ENCODE measurements around the gene MTTP.

The MTTP gene

GRCh38 chr4:99587309-99587708, 12.7 kb downstream of the MTTP start:
- TF ChIP-seq, protein P1, sequence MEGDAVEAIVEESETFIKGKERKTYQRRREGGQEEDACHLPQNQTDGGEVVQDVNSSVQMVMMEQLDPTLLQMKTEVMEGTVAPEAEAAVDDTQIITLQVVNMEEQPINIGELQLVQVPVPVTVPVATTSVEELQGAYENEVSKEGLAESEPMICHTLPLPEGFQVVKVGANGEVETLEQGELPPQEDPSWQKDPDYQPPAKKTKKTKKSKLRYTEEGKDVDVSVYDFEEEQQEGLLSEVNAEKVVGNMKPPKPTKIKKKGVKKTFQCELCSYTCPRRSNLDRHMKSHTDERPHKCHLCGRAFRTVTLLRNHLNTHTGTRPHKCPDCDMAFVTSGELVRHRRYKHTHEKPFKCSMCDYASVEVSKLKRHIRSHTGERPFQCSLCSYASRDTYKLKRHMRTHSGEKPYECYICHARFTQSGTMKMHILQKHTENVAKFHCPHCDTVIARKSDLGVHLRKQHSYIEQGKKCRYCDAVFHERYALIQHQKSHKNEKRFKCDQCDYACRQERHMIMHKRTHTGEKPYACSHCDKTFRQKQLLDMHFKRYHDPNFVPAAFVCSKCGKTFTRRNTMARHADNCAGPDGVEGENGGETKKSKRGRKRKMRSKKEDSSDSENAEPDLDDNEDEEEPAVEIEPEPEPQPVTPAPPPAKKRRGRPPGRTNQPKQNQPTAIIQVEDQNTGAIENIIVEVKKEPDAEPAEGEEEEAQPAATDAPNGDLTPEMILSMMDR (IDR thresholded peaks at IDR 0.05; ENCODE audit: borderline replicate concordance, control extremely low read depth, extremely low read depth, insufficient read depth, missing control alignments): no peak
- no peak for DNase-seq (ENCODE audit: low spot score)
- in situ Hi-C loops (cut with MboI; ENCODE audit: low sequenced_read_pairs, unreplicated experiment): no loop called here

DNA sequence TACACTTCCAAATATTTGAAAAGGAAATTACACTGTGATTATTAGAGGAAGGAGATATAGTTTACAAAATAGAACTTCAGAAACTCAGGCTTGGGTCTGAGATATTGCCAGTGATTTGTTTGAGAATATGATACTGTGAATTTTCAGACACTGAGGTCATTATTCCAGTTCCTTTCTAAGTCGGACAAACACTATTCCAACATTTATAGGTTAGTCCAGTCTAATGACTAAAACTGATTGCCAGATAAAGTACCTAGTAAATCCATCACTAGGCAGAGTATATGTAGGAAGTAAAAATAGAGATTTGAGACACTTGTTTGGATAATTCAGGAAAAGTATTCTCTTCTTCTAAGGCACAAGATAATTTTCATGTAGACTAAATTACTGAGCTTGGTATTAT, 13.2 kb downstream of the MTTP start:
- in situ Hi-C loops (cut with MboI; ENCODE audit: low sequenced_read_pairs, unreplicated experiment): no loop called here
- TF ChIP-seq, protein P1 (IDR thresholded peaks at IDR 0.05; ENCODE audit: borderline replicate concordance, control extremely low read depth, extremely low read depth, insufficient read depth, missing control alignments): no peak
- no peak for DNase-seq (ENCODE audit: low spot score)

- in situ Hi-C loops (cut with MboI; ENCODE audit: low sequenced_read_pairs, unreplicated experiment): no loop called here
- DNase-seq (ENCODE audit: low spot score): no peak
- TF ChIP-seq, protein P1 (IDR thresholded peaks at IDR 0.05; ENCODE audit: borderline replicate concordance, control extremely low read depth, extremely low read depth, insufficient read depth, missing control alignments): no peak
Observed at GRCh38 chr4:99591757-99592156, 17.1 kb downstream of the MTTP start.

DNA sequence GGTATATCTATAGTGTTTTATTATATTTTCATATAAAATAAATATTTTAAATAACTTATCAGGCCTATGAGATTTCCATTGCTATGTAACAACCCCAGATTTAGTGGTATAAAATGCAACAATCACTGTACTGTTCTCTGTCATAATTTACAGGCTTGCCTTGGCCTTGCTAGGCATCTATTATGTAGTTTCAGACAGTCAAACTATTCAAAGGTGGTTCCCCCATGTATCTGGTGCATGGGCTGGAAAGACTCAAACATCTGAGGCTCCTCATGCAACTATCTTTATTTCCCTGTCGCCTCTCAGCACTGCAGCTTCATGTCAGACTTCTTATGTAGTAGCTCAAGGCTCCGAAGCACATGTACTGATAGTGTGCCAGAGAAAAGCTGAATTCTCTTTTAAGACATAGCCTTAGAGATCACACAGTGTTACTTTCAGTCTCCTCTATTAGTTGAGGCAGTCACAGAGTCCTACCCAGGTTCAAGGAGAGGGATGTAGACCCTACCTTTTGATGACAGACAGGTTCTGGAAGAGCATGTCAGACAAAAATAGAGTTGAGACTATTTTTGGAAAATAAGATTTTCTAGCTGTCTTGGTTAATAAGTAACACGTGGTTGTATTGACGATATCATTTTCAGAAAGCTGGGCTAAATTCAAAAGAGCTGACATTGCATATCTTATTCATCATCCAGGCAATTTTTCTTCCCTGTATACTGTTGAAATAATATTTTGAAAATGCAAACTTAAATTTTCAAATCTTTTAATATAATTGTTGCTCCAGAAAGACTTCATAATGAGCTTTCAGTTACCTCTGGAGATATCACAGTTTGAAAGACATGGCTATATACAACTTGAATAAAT, 19.4 kb downstream of the MTTP start:
- in situ Hi-C loops (cut with MboI; ENCODE audit: low sequenced_read_pairs, unreplicated experiment): no loop called here
- no peak for DNase-seq (ENCODE audit: low spot score)
- TF ChIP-seq, protein P1 (IDR thresholded peaks at IDR 0.05; ENCODE audit: borderline replicate concordance, control extremely low read depth, extremely low read depth, insufficient read depth, missing control alignments): no peak

DNA sequence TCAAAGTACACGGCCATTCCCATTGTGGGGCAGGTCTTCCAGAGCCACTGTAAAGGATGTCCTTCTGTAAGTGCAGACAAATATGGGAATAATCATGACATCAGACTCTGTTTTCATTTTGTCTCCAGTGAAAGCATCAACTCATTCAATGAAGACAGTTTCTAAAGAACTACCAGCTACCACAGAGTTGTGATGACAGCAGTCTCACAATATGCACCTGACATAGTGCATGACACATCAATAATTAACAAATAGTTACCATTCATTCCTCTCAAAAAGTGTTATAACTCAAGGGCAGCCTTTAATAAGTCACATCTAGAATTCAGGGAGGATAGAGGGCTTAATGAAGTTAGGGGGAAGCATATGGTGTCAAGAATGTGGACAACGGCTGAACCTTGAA, 20.2 kb downstream of the MTTP start:
- DNase-seq (ENCODE audit: low spot score): no peak
- TF ChIP-seq, protein P1 (IDR thresholded peaks at IDR 0.05; ENCODE audit: borderline replicate concordance, control extremely low read depth, extremely low read depth, insufficient read depth, missing control alignments): no peak
- in situ Hi-C loops (cut with MboI; ENCODE audit: low sequenced_read_pairs, unreplicated experiment): no loop called here

DNA sequence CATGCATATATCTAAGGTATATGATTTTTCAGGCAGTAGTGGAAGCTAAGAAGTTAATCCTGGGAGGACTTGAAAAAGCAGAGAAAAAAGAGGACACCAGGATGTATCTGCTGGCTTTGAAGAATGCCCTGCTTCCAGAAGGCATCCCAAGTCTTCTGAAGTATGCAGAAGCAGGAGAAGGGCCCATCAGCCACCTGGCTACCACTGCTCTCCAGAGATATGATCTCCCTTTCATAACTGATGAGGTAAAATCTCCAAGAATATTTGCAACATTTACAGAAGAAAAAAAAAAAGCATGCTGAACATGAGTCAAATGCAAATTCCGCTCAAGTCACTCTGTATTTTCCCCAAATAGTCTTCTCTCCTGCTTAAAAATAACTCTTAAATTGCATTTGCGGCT, 32.1 kb downstream of the MTTP start:
- no peak for DNase-seq (ENCODE audit: low spot score)
- TF ChIP-seq, protein P1 (IDR thresholded peaks at IDR 0.05; ENCODE audit: borderline replicate concordance, control extremely low read depth, extremely low read depth, insufficient read depth, missing control alignments): no peak
- in situ Hi-C loops (cut with MboI; ENCODE audit: low sequenced_read_pairs, unreplicated experiment): no loop called here
